22Rv1 (cell line): ENCODE results near the gene GRAP2.

Source experiments
- H3K27ac ChIP-seq: fragments of 450-650 bp; 2 replicates; pipeline ENCODE4 v1.5.1; 2017
- CTCF ChIP-seq: fragments of 450-650 bp; IDR thresholded peaks from 2 replicates; pipeline ENCODE4 v1.5.1; 2017; ENCODE audit warnings: mild to moderate bottlenecking
- ZFX ChIP-seq: fragments of 450-650 bp; IDR thresholded peaks from 2 replicates; pipeline ENCODE4 v1.6.1; 2017; ENCODE audit warnings: antibody characterized with exemption, borderline replicate concordance

GRAP2 gene

GRCh38 chr22:40014667-40015248, 113.9 kb downstream of the GRAP2 start:
- peak overlapping the region; percentile 64 for H3K27ac ChIP-seq
- no peak for TF ChIP-seq ZFX
- no peak for TF ChIP-seq CTCF

- TF ChIP-seq CTCF (no peak), ZFX (no peak)
- H3K27ac ChIP-seq: peak overlapping the region; percentile 64
Observed at GRCh38 chr22:40015358-40015976, 114.6 kb downstream of the GRAP2 start.

GRCh38 chr22:40018051-40018450, 117.2 kb downstream of the GRAP2 start:
- TF ChIP-seq CTCF: no peak
- TF ChIP-seq ZFX: no peak
- H3K27ac ChIP-seq: no peak overlapping the region

- H3K27ac ChIP-seq: no peak overlapping the region
- no peak for TF ChIP-seq CTCF
Observed at GRCh38 chr22:40019100-40019499, 118.2 kb downstream of the GRAP2 start.

GRCh38 chr22:40020956-40021355, 120.1 kb downstream of the GRAP2 start:
- H3K27ac ChIP-seq: no peak overlapping the region
- no peak for TF ChIP-seq ZFX
- no peak for TF ChIP-seq CTCF

GRCh38 chr22:40021401-40022000, 120.6 kb downstream of the GRAP2 start:
- no peak overlapping the region for H3K27ac ChIP-seq
- TF ChIP-seq ZFX (no peak), CTCF (no peak)

- TF ChIP-seq CTCF: no peak
- TF ChIP-seq ZFX: no peak
- H3K27ac ChIP-seq: peak overlapping the region; percentile 31
Observed at GRCh38 chr22:40022536-40023240, 121.8 kb downstream of the GRAP2 start.
